HL-60/S4 (cell line): ENCODE results near the gene OR2AT4.

Source experiments
- in situ Hi-C: fragments of 300-500 bp; cut with MboI; formaldehyde crosslinking; loops from 2 replicates; pipeline ENCODE4 v1.14.3; 2022; ENCODE audit warnings: low sequenced_read_pairs

The OR2AT4 gene

GRCh38 chr11:75032550-75032935 lies 64.1 kb downstream of the OR2AT4 start:
- in situ Hi-C loops, result no loop called here

- in situ Hi-C loops, result no loop called here
Measured at GRCh38 chr11:75031771-75032549, 64.7 kb downstream of the OR2AT4 start.
